ENCODE results near the gene NPAP1. TPM values are rescaled to one million over a fixed set of nuclear protein-coding genes. Genes with fewer than 3 reads are reported as not detected.
"Not testable (repeated sequence)": the region's sequence is repeated elsewhere in the genome, so short reads cannot be mapped to it uniquely, and the experiment has no call there.

The NPAP1 gene
- total RNA-seq, 1 experiment from 2014 or later, result not detected

GRCh38 chr15:24678485-24678884 is 2.9 kb downstream of the NPAP1 start:
- Histone ChIP-seq H4K20me1 (ENCODE audit: low read length) (no peaks in the 10 kb centered on the region), H3K27me3 (ENCODE audit: low read length) (no peaks in the 10 kb centered on the region), H3K9ac (ENCODE audit: low read length) (no peak overlapping the region), H3K27ac (ENCODE audit: low read length) (no peak overlapping the region), H3K4me3 (ENCODE audit: low read length) (no peak overlapping the region), H3F3A (ENCODE audit: low read length, unreplicated experiment) (no peaks in the 10 kb centered on the region), H2AFZ (ENCODE audit: low read length) (no peak overlapping the region), H3K36me3 (ENCODE audit: low read depth, low read length) (no peaks in the 10 kb centered on the region), H3K9me3 (ENCODE audit: low read length) (0 out of 2 replicates have a peak, but pooled peaks cover 5% of the 10 kb centered on the region), H3K4me2 (ENCODE audit: low read length) (no peak overlapping the region), H3K9me2 (replicated peaks; ENCODE audit: low read length) (no peaks in the 10 kb centered on the region), H3K4me1 (ENCODE audit: insufficient read depth, low read length) (no peaks in the 10 kb centered on the region), H3K79me2 (ENCODE audit: low read length) (no peaks in the 10 kb centered on the region)
- TF ChIP-seq CTCF (conservative IDR thresholded peaks at IDR 0.05; ENCODE audit: low read depth, low read length), result no peak
- TF ChIP-seq EZH2phosphoT487 (IDR thresholded peaks at IDR 0.05; ENCODE audit: borderline replicate concordance, low read length), result no peak
- TF ChIP-seq EZH2 (IDR thresholded peaks at IDR 0.05; ENCODE audit: low read length, unreplicated experiment), result no peak
- intact Hi-C loops (cut with micrococcal nuclease), result no loop called here
- ChIA-PET POLR2A (ENCODE audit: unreplicated experiment) (no interaction called here), CTCF (no interaction called here)
- BruUV-seq (replicated peaks), result no TSS peak
- ATAC-seq (no peak), DNase-seq (no peak)

- Histone ChIP-seq H3K36me3 (ENCODE audit: low read depth, low read length) (no peaks in the 10 kb centered on the region), H3K79me2 (ENCODE audit: low read length) (no peaks in the 10 kb centered on the region), H3F3A (ENCODE audit: low read length, unreplicated experiment) (no peaks in the 10 kb centered on the region), H3K27me3 (ENCODE audit: low read length) (no peaks in the 10 kb centered on the region), H3K9me2 (replicated peaks; ENCODE audit: low read length) (no peaks in the 10 kb centered on the region), H4K20me1 (ENCODE audit: low read length) (no peaks in the 10 kb centered on the region), H3K9ac (ENCODE audit: low read length) (no peak overlapping the region), H3K4me1 (ENCODE audit: insufficient read depth, low read length) (no peaks in the 10 kb centered on the region), H2AFZ (ENCODE audit: low read length) (no peak overlapping the region), H3K27ac (ENCODE audit: low read length) (no peak overlapping the region), H3K4me2 (ENCODE audit: low read length) (no peak overlapping the region), H3K9me3 (ENCODE audit: low read length) (no peaks in the 10 kb centered on the region), H3K4me3 (ENCODE audit: low read length) (no peak overlapping the region)
- TF ChIP-seq CTCF (conservative IDR thresholded peaks at IDR 0.05; ENCODE audit: low read depth, low read length), result no peak
- TF ChIP-seq EZH2 (IDR thresholded peaks at IDR 0.05; ENCODE audit: low read length, unreplicated experiment), result no peak
- DNase-seq, result no peak
- ChIA-PET POLR2A (ENCODE audit: unreplicated experiment) (no interaction called here), CTCF (no interaction called here)
- no peak for ATAC-seq
- intact Hi-C loops (cut with micrococcal nuclease), result no loop called here
- BruUV-seq (replicated peaks), result no TSS peak
These were observed 6.4 kb downstream of the NPAP1 start for GRCh38 chr15:24682002-24682401.

- H3K9me2 ChIP-seq (replicated peaks; ENCODE audit: low read length); H3K9me3 ChIP-seq (ENCODE audit: low read length); H3F3A ChIP-seq (ENCODE audit: low read length, unreplicated experiment); DNase-seq; CTCF ChIA-PET; H3K4me3 ChIP-seq (ENCODE audit: low read length); BruUV-seq (replicated peaks); H3K36me3 ChIP-seq (ENCODE audit: low read depth, low read length); H3K4me2 ChIP-seq (ENCODE audit: low read length); H3K27me3 ChIP-seq (ENCODE audit: low read length); POLR2A ChIA-PET (ENCODE audit: unreplicated experiment); H3K79me2 ChIP-seq (ENCODE audit: low read length); intact Hi-C loops (cut with micrococcal nuclease); H3K4me1 ChIP-seq (ENCODE audit: insufficient read depth, low read length); H3K9ac ChIP-seq (ENCODE audit: low read length); ATAC-seq; H4K20me1 ChIP-seq (ENCODE audit: low read length); H3K27ac ChIP-seq (ENCODE audit: low read length); H2AFZ ChIP-seq (ENCODE audit: low read length): not testable (repeated sequence)
These were observed 7.3 kb downstream of the NPAP1 start for GRCh38 chr15:24682905-24683304.
